Endothelial cell of umbilical vein (primary cell): ENCODE results near the gene PLEKHM2.

Source experiments
- POLR2A ChIP-seq: IDR thresholded peaks from 2 replicates; pipeline ENCODE4 v1.6.1; 2012; ENCODE audit warnings: low read depth, mild to moderate bottlenecking, control low read depth, low read length
- TF ChIP-seq, protein P1 (sequence below), 2 donors: IDR thresholded peaks; 1 replicate in 1 of 2; 2 replicates in 1 of 2; pipeline ENCODE4 v1.5.1; 2011; ENCODE audit warnings: low read length in 2 of 2, mild to moderate bottlenecking in 2 of 2, moderate library complexity in 2 of 2, control low read depth in 1 of 2, inconsistent platforms in 1 of 2, low read depth in 1 of 2; ENCODE audit not compliant: insufficient read depth in 1 of 2; ENCODE audit errors: extremely low read depth in 1 of 2

DNA sequence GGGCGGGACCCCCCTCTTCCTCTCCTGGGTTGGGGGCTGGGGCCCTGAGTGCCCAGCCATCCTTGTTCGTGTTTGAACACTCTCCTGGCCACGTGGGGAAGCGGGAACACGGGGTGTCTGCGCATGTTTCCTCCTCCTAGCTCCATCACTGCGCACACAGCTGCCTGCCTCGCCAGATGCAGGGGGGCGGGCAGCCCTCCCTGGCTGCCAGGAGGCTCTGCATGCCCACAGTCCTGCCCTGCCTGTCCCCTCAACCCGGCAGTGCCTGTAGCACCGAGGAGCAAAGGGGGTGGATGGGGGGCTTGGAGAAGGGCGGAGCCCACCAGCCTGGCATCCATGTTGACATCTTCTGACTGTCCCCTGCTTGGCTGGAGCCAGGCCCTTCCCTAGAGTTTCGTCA, 50.2 kb downstream of the PLEKHM2 start:
- TF ChIP-seq, protein P1, sequence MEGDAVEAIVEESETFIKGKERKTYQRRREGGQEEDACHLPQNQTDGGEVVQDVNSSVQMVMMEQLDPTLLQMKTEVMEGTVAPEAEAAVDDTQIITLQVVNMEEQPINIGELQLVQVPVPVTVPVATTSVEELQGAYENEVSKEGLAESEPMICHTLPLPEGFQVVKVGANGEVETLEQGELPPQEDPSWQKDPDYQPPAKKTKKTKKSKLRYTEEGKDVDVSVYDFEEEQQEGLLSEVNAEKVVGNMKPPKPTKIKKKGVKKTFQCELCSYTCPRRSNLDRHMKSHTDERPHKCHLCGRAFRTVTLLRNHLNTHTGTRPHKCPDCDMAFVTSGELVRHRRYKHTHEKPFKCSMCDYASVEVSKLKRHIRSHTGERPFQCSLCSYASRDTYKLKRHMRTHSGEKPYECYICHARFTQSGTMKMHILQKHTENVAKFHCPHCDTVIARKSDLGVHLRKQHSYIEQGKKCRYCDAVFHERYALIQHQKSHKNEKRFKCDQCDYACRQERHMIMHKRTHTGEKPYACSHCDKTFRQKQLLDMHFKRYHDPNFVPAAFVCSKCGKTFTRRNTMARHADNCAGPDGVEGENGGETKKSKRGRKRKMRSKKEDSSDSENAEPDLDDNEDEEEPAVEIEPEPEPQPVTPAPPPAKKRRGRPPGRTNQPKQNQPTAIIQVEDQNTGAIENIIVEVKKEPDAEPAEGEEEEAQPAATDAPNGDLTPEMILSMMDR (IDR thresholded peaks at IDR 0.05; ENCODE audit: extremely low read depth in 1 of 2, insufficient read depth in 1 of 2, low read depth in 1 of 2, low read length in 2 of 2) = no peak
- TF ChIP-seq POLR2A = no peak
